GM18520 (cell line): Measurements from ENCODE around the gene FHIP2A.
"Not testable (repeated sequence)": the region's sequence is repeated elsewhere in the genome, so short reads cannot be mapped to it uniquely, and the experiment has no call there.

ENCODE experiments used
- ATAC-seq: cut with Tn5 transposase; IDR thresholded peaks from one replicate; pipeline ENCODE4 v1.9.1; 2021; ENCODE audit not compliant: unreplicated experiment

Gene FHIP2A

GRCh38 chr10:114856544-114857287, 35.1 kb downstream of the FHIP2A start:
- ATAC-seq: no peak

- ATAC-seq: not testable (repeated sequence)
Observed at GRCh38 chr10:114857288-114857565, 35.6 kb downstream of the FHIP2A start.

GRCh38 chr10:114857922-114858629, 36.5 kb downstream of the FHIP2A start:
- no peak for ATAC-seq

GRCh38 chr10:114859222-114859621, 37.6 kb downstream of the FHIP2A start:
- ATAC-seq: no peak

- ATAC-seq: no peak
Observed at GRCh38 chr10:114862456-114862855, 40.9 kb downstream of the FHIP2A start.

- ATAC-seq: no peak
Observed at GRCh38 chr10:114867365-114867764, 45.8 kb downstream of the FHIP2A start.

GRCh38 chr10:114868870-114869519, 47.4 kb downstream of the FHIP2A start:
- ATAC-seq: no peak

GRCh38 chr10:114869520-114869892, 47.9 kb downstream of the FHIP2A start:
- ATAC-seq: no peak

GRCh38 chr10:114870486-114870885, 48.9 kb downstream of the FHIP2A start:
- ATAC-seq: no peak

GRCh38 chr10:114871379-114871778, 49.8 kb downstream of the FHIP2A start:
- no peak for ATAC-seq
